Testis (tissue), 3 donors: ENCODE data around the gene INSR. TPM values are rescaled to one million over a fixed set of nuclear protein-coding genes. Genes with fewer than 3 reads are reported as not detected.

ENCODE experiments used
- DNase-seq: peaks from one replicate; pipeline ENCODE4 v3.0.0-alpha.2; 2019
- H3K27ac ChIP-seq, 2 donors: fragments of 200-600 bp; sonication (generic); one replicate each; pipeline ENCODE4 v1.5.1; 2019
- H3K27me3 ChIP-seq: fragments of 200-600 bp; sonication (generic); one replicate; pipeline ENCODE4 v1.5.1; 2019
- H3K36me3 ChIP-seq: fragments of 200-600 bp; sonication (generic); one replicate; pipeline ENCODE4 v1.5.1; 2017; ENCODE audit warnings: low read depth; ENCODE audit errors: missing control alignments
- H3K4me1 ChIP-seq: fragments of 200-600 bp; sonication (generic); one replicate; pipeline ENCODE4 v1.5.1; 2019
- H3K4me3 ChIP-seq, 2 donors: fragments of 200-600 bp; sonication (generic); one replicate each; pipeline ENCODE4 v1.5.1; 2017 to 2019
- H3K9me3 ChIP-seq: fragments of 200-600 bp; sonication (generic); one replicate; pipeline ENCODE4 v1.5.1; 2017
- POLR2A ChIP-seq: fragments of 450-650 bp; IDR thresholded peaks from one replicate; pipeline ENCODE4 v1.6.1; 2017; ENCODE audit warnings: antibody characterized with exemption, mild to moderate bottlenecking, moderate library complexity
- WGBS, 2 donors: methylation state at CpG; one replicate each; pipeline ENCODE4 v1.1.5; 2018; 5-methylcytosine and 5-hydroxymethylcytosine counted together
- intact Hi-C: fragments of 100-400 bp; cut with DNase I; formaldehyde crosslinking; loops from one replicate; pipeline ENCODE4 v1.15.1; 2023; ENCODE audit warnings: low total_unique reads
- polyA plus RNA-seq: library from polyadenylated mRNA; stranded (reverse); fragments of 350-450 nt; fragmentation: Illumina TruSeq; extraction: RNeasy Lipid Tissue Mini Kit (QIAGEN cat#74804); gene quantifications from one replicate; pipeline ENCODE4 v1.2.3, GENCODE V29; 2014; ENCODE audit warnings: low read depth, low replicate concordance; ENCODE audit not compliant: insufficient read depth
- total RNA-seq, 2 donors: library from RNA; depleted of rRNA; stranded (reverse); fragments of >200 nt; gene quantifications; one replicate each; pipeline ENCODE4 v1.2.3, GENCODE V29; 2016
- TF ChIP-seq, protein P1 (sequence below), 3 experiments: fragments of 450-650 bp in 2 of 3; fragments of 200-600 bp in 1 of 3; sonication (generic) in 1 of 3; IDR thresholded peaks; one replicate each; pipeline ENCODE4 v1.5.1; 2016 to 2019; ENCODE audit warnings: antibody characterized with exemption in 3 of 3, mild to moderate bottlenecking in 2 of 3, moderate library complexity in 1 of 3

The INSR gene
- total and polyA plus RNA-seq, 3 donors from 2014 or later = 9.3 to 96.5 (median 85.1) TPM

GRCh38 chr19:7078008-7078407, 216.2 kb downstream of the INSR start:
- no peaks in the 10 kb centered on the region for H3K36me3 ChIP-seq
- H3K27ac ChIP-seq = no peak overlapping the region
- intact Hi-C loops = no loop called here
- no peak overlapping the region for H3K4me3 ChIP-seq
- WGBS, 2 donors = 94 to 97% methylated on average over 2 of the region's 2 CpGs
- no peaks in the 10 kb centered on the region for H3K27me3 ChIP-seq
- TF ChIP-seq POLR2A = no peak
- TF ChIP-seq, protein P1, sequence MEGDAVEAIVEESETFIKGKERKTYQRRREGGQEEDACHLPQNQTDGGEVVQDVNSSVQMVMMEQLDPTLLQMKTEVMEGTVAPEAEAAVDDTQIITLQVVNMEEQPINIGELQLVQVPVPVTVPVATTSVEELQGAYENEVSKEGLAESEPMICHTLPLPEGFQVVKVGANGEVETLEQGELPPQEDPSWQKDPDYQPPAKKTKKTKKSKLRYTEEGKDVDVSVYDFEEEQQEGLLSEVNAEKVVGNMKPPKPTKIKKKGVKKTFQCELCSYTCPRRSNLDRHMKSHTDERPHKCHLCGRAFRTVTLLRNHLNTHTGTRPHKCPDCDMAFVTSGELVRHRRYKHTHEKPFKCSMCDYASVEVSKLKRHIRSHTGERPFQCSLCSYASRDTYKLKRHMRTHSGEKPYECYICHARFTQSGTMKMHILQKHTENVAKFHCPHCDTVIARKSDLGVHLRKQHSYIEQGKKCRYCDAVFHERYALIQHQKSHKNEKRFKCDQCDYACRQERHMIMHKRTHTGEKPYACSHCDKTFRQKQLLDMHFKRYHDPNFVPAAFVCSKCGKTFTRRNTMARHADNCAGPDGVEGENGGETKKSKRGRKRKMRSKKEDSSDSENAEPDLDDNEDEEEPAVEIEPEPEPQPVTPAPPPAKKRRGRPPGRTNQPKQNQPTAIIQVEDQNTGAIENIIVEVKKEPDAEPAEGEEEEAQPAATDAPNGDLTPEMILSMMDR (IDR thresholded peaks at IDR 0.05) = no peak
- no peak for DNase-seq
- no peaks in the 10 kb centered on the region for H3K4me1 ChIP-seq
- H3K9me3 ChIP-seq = no peaks in the 10 kb centered on the region

DNA sequence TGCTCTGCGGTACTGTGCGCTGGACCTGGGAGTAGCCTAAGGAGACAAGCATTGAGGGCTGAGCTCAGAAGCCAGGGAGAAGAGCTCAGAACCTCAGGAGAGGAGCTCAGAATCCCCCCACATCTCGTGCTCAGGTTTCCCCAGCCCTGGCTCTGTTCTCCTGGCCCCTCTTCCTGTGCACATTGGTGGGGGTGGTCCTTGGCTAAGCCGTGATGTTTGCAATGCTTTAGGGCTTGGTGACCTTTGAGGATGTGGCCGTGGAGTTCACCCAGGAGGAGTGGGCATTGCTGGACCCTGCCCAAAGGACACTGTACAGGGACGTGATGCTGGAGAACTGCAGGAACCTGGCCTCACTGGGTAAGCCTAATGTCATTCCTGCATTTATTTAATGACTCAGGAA, 218.1 kb downstream of the INSR start:
- 91 to 98% methylated on average over 6 of the region's 6 CpGs for WGBS, 2 donors
- no peaks in the 10 kb centered on the region for H3K4me1 ChIP-seq
- TF ChIP-seq POLR2A = no peak
- TF ChIP-seq, protein P1 (IDR thresholded peaks at IDR 0.05) = no peak
- no peaks in the 10 kb centered on the region for H3K9me3 ChIP-seq
- DNase-seq = no peak
- H3K36me3 ChIP-seq = no peaks in the 10 kb centered on the region
- no peaks in the 10 kb centered on the region for H3K27me3 ChIP-seq
- no peak overlapping the region for H3K4me3 ChIP-seq
- intact Hi-C loops = no loop called here
- no peak overlapping the region for H3K27ac ChIP-seq

- no peaks in the 10 kb centered on the region for H3K27me3 ChIP-seq
- H3K36me3 ChIP-seq = no peaks in the 10 kb centered on the region
- H3K4me3 ChIP-seq = no peak overlapping the region
- H3K9me3 ChIP-seq = no peaks in the 10 kb centered on the region
- 93 to 98% methylated on average over 27 to 29 of the region's 29 CpGs for WGBS, 2 donors
- peaks cover 4% of the 10 kb centered on the region for H3K4me1 ChIP-seq
- intact Hi-C loops = no loop called here
- no peak for DNase-seq
- TF ChIP-seq, protein P1 (IDR thresholded peaks at IDR 0.05) = no peak
- no peak for TF ChIP-seq POLR2A
- no peak overlapping the region for H3K27ac ChIP-seq
These were observed 219.4 kb downstream of the INSR start for GRCh38 chr19:7074705-7075282.

GRCh38 chr19:7072541-7072940, 221.7 kb downstream of the INSR start:
- no peak for TF ChIP-seq POLR2A
- TF ChIP-seq, protein P1 (IDR thresholded peaks at IDR 0.05) = no peak
- Histone ChIP-seq H3K4me3 (no peak overlapping the region), H3K4me1 (peaks cover 4% of the 10 kb centered on the region), H3K27me3 (no peaks in the 10 kb centered on the region), H3K36me3 (no peaks in the 10 kb centered on the region), H3K27ac (no peak overlapping the region), H3K9me3 (no peaks in the 10 kb centered on the region)
- intact Hi-C loops = no loop called here
- 88 to 94% methylated on average over 6 of the region's 6 CpGs for WGBS, 2 donors
- DNase-seq = no peak

DNA sequence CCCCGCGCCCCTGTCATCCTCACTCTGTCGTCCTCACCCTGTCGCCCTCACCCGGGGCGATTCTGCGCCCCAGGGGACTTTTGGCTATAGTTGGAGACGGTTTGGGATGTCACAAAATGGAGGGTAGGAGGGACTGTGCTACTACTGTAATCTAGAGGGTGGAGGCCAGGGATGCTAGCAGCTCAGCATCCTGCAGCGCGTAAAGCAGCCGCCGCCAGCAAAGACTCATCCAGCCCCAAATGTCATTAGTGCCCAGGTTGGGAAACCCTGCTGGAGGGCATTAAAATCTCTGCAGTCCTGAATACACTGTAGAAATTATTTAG, 224.3 kb downstream of the INSR start:
- intact Hi-C loops = no loop called here
- Histone ChIP-seq H3K36me3 (no peaks in the 10 kb centered on the region), H3K27me3 (no peaks in the 10 kb centered on the region), H3K4me1 (peaks cover 4% of the 10 kb centered on the region), H3K9me3 (no peaks in the 10 kb centered on the region), H3K27ac (peak overlapping the region in 1 of 2 donors; percentile 87), H3K4me3 (peak overlapping the region; percentile 78 to 99)
- DNase-seq = no peak
- 0 to 1% methylated on average over 8 to 12 of the region's 12 CpGs for WGBS, 2 donors
- TF ChIP-seq POLR2A = no peak
- TF ChIP-seq, protein P1 (IDR thresholded peaks at IDR 0.05) = no peak
